ENCODE measurements around the gene RHCE. TPM values are rescaled to one million over a fixed set of nuclear protein-coding genes. Genes with fewer than 3 reads are reported as not detected.

Gene RHCE
- total RNA-seq, 4 donors from 2014 or later: 0.17 TPM; not detected in 3

DNA sequence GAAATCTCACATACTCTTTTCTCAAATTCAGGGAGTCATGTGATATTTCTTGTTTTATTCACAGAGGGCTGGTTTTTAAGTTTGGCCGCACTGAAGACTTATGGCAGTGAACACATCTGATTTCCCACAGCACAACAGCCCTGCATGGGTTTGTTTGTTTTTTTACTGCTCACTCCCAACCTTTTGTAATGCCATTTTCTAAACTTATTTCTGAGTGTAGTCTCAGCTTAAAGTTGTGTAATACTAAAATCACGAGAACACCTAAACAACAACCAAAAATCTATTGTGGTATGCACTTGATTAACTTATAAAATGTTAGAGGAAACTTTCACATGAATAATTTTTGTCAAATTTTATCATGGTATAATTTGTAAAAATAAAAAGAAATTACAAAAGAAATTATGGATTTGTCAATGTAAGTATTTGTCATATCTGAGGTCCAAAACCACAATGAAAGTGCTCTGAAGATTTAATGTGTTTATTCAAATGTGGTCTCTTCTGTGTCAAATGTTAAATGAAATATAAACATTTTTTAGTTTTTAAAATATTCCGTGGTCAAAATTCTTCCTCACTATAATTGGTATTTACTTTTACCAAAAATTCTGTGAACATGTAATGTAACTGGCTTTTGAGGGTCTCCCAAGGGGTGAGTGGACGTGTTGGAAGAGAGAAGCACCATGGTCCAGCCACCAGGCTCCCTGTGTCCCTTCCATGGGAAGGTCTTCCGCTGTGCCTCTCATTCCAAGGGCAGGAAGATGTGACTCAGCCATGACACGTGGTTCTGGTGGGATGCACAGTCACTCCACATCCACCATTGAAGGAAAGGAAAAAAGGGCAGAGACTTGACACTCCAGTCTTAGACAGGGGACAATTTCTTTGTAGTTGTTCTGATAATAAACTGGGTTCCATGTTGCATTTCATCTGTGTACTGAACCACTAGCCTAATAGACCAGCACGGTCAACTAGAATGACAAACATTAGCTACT lies 59.7 kb downstream of the RHCE start:
- no peaks in the 10 kb centered on the region for H3K27me3 ChIP-seq
- H3K4me3 ChIP-seq: no peak overlapping the region
- H3K27ac ChIP-seq (replicated peaks in 1 of 4): no peak overlapping the region
- H3K4me1 ChIP-seq: peaks cover 3 to 12% (median 7%) of the 10 kb centered on the region in 4 donors
- TF ChIP-seq POLR2A (IDR thresholded peaks at IDR 0.05; ENCODE audit: low read depth) (no peak), EP300 (IDR thresholded peaks at IDR 0.05) (no peak), POLR2AphosphoS5 (IDR thresholded peaks at IDR 0.05) (no peak)
- TF ChIP-seq, protein P1, sequence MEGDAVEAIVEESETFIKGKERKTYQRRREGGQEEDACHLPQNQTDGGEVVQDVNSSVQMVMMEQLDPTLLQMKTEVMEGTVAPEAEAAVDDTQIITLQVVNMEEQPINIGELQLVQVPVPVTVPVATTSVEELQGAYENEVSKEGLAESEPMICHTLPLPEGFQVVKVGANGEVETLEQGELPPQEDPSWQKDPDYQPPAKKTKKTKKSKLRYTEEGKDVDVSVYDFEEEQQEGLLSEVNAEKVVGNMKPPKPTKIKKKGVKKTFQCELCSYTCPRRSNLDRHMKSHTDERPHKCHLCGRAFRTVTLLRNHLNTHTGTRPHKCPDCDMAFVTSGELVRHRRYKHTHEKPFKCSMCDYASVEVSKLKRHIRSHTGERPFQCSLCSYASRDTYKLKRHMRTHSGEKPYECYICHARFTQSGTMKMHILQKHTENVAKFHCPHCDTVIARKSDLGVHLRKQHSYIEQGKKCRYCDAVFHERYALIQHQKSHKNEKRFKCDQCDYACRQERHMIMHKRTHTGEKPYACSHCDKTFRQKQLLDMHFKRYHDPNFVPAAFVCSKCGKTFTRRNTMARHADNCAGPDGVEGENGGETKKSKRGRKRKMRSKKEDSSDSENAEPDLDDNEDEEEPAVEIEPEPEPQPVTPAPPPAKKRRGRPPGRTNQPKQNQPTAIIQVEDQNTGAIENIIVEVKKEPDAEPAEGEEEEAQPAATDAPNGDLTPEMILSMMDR (IDR thresholded peaks at IDR 0.05): no peak
- no peaks in the 10 kb centered on the region for H3K9me3 ChIP-seq
- DNase-seq (ENCODE audit: extremely low spot score): no peak
- WGBS: 86% methylated on average over 7 of the region's 7 CpGs
- H3K36me3 ChIP-seq: peaks cover 18 to 63% (median 52%) of the 10 kb centered on the region in 4 donors
- intact Hi-C loops (cut with DNase I): no loop called here

DNA sequence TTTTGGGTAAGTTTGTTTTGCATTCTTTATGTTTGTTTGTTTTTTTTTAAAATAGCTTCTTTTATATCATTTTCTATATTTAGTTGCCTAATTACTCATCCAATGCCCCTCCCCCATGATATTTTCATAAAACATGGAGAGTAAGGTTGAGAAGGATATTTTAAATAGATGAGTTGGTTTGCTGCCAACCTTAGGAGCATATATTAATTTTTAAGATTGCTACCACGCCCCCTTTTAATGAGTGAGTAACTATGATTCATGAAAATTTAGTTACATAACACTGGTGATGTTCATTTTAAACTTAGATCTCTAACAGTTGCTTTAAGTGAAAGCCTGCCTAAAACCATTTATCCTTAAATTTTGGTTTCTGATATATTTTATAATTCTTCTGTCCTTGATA lies 63.8 kb downstream of the RHCE start:
- Histone ChIP-seq H3K4me1 (peaks cover 1 to 9% (median 4%) of the 10 kb centered on the region in 4 donors), H3K27me3 (no peaks in the 10 kb centered on the region), H3K9me3 (no peaks in the 10 kb centered on the region), H3K4me3 (no peak overlapping the region), H3K36me3 (peaks cover 34 to 99% (median 84%) of the 10 kb centered on the region in 4 donors), H3K27ac (replicated peaks in 1 of 4) (no peak overlapping the region)
- TF ChIP-seq, protein P1 (IDR thresholded peaks at IDR 0.05): no peak
- TF ChIP-seq EP300 (IDR thresholded peaks at IDR 0.05) (no peak), POLR2AphosphoS5 (IDR thresholded peaks at IDR 0.05) (no peak), POLR2A (IDR thresholded peaks at IDR 0.05; ENCODE audit: low read depth) (no peak)
- WGBS: 82% methylated on average over 1 of the region's 1 CpG
- DNase-seq (ENCODE audit: extremely low spot score): no peak
- intact Hi-C loops (cut with DNase I): no loop called here

DNA sequence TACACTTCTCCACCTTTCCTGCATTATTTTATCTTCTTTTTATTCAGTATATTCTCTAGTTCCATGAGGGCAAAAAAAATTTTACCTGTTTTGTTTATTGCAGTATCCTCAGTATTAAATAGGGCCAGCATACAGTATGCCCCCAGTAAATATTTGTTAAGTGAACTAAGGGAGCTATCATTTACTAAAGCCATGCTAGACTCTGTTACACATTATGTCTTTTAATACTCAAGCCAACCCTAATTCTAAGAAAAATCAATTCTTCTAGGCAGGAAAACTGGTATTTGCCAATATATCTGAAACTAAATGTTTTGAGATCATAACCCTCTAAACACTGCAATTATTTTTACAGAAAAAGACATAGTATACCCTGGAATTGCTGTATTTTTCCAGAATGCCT lies 64.2 kb downstream of the RHCE start:
- intact Hi-C loops (cut with DNase I): no loop called here
- TF ChIP-seq POLR2A (IDR thresholded peaks at IDR 0.05; ENCODE audit: low read depth) (no peak), POLR2AphosphoS5 (IDR thresholded peaks at IDR 0.05) (no peak), EP300 (IDR thresholded peaks at IDR 0.05) (no peak)
- TF ChIP-seq, protein P1 (IDR thresholded peaks at IDR 0.05): no peak
- no peak for DNase-seq (ENCODE audit: extremely low spot score)
- Histone ChIP-seq H3K27me3 (no peaks in the 10 kb centered on the region), H3K36me3 (peaks cover 30 to 99% (median 81%) of the 10 kb centered on the region in 4 donors), H3K4me3 (no peak overlapping the region), H3K27ac (replicated peaks in 1 of 4) (no peak overlapping the region), H3K9me3 (no peaks in the 10 kb centered on the region), H3K4me1 (peaks cover 0 to 6% (median under 1%) of the 10 kb centered on the region in 4 donors)

DNA sequence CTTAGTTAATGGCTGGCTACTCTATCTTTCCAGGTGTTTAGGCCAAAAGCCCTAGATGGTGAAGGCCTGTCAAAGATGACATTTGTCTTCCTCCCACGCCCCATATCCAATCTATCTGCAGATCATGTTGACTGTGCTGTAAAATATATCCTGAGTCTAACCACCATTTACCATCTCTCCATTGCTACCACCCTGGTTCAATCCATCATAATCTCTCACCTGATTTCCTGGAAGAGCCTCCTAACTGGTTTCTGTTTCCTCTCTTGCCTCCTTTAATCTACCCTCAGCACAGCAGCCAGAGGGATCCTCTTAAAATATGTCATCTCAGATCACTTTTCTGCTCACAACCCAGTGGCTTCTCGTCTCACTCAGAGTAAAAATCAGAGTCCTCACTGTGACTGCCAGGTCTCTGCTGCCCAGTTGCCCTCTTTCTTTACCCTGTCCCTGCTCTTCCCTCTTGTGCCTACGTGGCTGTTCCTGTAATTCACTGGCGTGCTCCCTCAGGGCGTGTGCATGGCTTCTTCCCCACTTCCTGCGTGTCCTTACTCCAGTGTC lies 64.7 kb downstream of the RHCE start:
- H3K4me3 ChIP-seq: no peak overlapping the region
- peaks cover 0 to 6% (median under 1%) of the 10 kb centered on the region in 4 donors for H3K4me1 ChIP-seq
- H3K36me3 ChIP-seq: peaks cover 30 to 96% (median 76%) of the 10 kb centered on the region in 4 donors
- no peaks in the 10 kb centered on the region for H3K9me3 ChIP-seq
- H3K27me3 ChIP-seq: no peaks in the 10 kb centered on the region
- H3K27ac ChIP-seq (replicated peaks in 1 of 4): no peak overlapping the region
- TF ChIP-seq POLR2AphosphoS5 (IDR thresholded peaks at IDR 0.05) (no peak), POLR2A (IDR thresholded peaks at IDR 0.05; ENCODE audit: low read depth) (no peak), EP300 (IDR thresholded peaks at IDR 0.05) (no peak)
- TF ChIP-seq, protein P1 (IDR thresholded peaks at IDR 0.05): no peak
- WGBS: 79% methylated on average over 6 of the region's 6 CpGs
- no peak for DNase-seq (ENCODE audit: extremely low spot score)
- intact Hi-C loops (cut with DNase I): no loop called here
